ENCODE measurements around the gene RAP1A.

RAP1A gene

DNA sequence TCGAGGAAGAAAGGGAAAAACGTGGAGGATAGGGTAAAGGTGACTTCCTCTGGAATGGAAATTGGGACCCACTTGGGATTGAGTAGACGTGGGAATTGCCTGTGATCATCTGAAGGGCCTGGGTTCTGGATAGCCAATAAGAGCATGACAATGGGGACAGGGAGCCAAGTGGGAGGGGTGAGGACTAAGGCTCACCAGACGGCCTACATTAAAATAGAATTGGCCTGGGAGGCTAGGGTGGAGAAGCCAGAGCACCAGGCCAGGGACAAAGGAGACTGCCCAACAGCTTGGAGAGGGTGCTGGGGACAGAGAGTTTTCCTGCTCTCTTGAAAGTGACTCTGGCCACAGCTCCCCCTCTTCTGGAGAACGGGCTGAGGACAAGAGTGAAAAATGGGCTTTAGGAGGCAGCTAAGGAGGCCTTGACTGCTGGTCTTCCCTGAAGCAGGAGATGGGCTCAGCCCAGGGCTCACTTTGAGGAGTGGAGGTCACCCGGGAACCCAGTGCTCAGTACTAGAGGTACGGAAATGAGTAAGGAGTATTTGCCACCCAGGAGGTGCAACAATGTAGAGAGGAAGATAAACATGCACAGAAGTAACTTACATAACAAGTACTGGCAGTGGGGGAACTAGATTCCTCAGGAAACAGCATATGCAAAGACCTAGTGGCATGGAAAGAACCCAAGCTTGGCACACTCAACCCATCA is 100.8 kb downstream of the RAP1A start:
- DNase-seq (ENCODE audit: low spot score): no peak

DNA sequence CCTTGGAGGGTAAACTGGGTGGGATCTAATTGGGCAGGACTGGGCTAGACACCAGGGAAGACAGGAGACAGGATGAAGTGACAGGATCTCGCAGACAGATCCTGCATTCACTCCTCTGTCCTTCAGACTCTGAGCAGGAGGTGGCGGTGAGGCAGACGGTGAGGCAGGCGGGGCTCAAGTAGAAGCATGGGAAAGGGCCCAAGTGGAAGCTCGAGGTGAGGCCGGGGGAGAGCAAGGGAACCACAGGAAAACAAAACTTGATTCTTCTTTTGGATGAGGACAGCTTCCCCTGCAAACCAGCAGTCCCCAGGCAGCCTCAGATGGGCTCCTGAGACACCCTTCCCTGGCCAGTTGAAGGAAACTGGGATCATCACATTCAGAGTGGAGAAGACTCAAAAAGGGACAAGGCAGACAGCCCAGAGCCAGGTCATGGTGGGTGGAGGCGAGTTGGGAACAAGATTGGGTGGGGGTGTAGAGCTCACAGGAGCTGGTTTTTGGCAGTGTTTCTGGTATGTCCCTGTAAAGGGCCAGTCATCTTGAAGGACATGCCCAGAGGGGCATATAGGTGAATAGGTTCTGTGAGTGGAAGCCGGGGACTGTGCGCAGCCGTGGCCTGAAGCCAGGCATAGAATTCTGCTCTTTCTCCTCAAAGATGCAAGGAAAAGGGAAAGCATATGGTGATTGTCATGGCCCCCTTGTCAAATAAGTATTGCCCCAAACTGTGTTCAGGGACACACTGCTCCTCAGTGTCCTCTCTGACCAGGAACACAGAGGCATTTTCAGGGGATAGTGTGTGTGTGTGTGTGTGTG is 101.6 kb downstream of the RAP1A start:
- DNase-seq (ENCODE audit: low spot score): no peak

DNA sequence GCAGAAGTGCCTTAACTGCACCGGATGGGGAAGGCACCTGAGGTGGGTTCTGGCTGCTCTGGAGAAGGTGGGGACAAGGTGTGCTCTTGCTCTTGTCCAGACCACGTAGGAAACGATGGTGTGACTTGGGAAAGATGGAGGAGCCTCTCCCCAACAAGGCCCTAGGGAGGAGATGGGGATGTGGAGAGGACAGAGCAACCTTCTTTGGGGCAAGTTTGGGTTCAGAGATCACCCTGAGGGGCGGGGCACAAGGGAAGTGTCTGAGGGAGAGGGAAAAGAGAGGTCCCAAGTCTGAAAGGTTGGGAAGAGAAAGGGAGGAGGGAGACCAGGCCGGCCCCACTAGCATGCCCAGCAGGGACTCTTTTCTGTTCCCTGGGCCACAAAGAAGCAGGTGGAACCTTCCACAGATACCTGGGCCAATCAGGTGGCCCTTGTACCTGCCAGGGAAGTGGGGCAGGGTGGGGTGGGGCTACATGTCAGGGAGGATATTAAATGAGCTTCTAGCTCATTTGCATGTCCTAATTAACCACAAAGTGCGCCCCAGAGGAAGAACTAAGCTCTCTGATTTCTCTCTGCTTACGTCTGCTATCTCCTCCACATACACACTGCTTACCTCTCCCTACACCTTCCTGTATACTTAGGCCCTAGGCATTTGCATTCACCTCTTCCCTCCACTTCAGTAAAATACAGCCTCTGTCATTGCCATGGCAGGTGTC is 103.7 kb downstream of the RAP1A start:
- peak; percentile 67 for DNase-seq (ENCODE audit: low spot score)

DNA sequence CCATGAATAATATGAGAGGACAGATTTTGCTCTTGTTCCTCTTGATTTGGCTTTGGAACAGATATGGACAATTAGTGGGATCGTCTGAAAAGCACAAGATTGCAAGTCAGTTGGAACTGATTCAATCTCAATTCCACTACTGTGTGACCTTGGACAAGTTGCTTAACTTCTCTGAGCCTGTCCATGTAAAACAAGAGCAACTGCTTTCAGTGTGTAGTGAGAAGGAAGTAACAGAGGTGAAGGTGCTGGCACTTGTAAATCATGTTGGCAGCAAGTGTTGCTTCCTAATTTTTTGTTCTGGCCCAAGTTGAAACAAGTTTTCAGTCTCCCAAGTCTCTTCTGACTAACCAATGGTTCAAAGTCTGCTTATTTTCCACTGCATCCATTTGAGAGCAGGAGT is 104.3 kb downstream of the RAP1A start:
- DNase-seq (ENCODE audit: low spot score): no peak

DNA sequence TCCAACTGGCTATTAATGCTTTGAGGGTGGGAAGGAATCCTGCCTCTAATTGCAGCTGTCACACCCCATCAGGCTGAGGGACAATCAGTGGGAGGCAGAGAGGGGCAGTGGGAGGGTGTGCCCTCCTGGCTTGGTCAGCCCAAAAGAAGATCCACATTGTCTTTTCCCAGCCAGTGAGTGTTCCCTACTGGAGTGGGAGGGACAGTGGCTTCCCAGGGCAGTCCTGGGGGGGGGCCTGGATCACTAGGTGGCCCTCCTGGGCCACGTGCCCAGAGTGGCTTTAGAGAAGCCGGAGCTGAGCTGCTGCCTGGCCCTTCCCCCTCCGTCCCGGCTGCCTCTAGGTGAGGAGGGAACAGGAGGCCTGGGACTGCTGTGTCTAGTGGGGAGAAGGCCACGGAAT is 105.6 kb downstream of the RAP1A start:
- DNase-seq (ENCODE audit: low spot score): no peak

DNA sequence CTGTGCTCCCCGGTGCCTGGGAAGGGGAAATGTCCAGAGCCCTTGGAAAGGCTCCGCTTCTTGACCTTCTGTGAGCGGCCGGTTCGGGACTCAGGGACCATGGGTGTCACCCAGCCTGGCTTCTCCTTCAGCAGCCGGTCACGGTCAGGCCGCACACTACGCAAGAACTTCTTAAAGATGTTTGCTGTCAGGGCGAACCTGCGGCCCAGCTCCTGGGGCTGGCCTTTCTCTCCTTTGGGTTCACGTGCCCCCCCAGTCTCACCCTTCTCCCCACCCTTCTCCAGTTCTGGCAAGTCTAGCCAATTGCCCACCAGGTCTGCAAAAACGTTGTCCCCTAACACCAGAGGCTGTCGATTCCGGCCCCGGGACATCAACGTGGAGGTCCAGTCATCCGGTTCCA is 107.5 kb downstream of the RAP1A start:
- no peak for DNase-seq (ENCODE audit: low spot score)

DNA sequence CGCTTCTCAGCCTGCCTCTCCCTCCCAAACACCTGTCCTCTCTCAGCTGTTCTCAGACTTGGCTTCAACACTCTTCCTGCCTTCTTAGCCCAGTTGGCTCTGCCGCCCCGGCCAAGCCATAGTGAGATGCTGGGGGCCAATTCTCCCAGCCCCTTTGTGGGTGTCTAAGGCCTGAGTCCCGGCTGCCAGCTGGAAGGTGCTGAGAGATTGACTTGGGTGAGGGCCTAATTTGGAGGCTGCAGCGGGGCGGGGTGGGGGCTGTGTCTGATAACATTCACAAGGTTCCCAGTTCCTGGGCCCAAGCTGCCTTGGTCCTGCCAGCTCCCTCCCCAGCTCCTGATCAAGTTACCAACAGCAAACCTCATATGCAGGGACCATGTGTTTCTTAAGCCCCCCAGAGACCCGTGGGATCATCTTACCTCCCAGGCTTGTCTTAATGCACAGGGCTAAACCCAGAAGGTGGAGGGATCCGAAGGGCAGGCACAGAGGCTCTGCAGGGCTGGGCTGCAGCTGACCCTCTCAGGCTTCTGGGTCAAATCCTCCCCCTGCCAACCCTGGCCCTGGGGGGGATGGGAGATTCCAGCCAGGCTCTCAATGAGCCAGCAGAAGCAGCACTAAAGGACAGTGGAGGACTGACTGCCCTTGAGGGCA is 109.8 kb downstream of the RAP1A start:
- no peak for DNase-seq (ENCODE audit: low spot score)

DNA sequence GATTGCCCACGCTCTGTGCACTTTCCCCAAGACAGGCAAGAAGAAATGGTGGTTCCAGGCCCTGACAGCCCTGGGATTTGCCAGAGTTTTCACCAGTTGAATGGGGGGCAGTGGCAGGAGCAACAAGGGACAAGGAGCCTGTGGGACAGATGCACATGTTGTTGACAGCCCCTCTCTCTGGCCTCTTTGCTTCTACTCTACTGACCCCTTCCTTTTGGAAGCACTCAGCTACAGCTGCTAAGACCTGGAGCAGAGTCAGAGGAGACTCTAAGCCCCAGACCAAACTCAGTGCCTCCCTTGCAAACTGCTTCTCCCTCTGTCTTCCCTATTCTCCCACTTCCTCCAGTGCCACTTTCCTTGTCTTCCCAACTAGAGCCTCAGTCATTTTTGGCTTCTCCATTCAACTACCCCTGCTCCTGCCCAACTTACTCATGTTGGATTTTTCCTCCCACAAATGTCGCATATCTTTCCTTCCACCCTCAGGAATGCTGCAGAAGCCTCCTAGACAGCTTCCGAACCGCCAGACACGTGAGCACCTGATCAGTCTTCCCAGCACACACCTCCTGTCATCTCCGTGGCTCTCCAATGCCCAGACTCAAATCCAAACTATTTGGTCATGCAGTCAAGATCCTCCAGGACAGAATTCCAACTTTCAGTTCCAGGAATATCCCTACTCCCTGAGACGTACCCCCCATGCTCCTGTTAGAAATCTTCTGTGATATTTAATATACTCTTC is 110.5 kb downstream of the RAP1A start:
- no peak for DNase-seq (ENCODE audit: low spot score)

DNA sequence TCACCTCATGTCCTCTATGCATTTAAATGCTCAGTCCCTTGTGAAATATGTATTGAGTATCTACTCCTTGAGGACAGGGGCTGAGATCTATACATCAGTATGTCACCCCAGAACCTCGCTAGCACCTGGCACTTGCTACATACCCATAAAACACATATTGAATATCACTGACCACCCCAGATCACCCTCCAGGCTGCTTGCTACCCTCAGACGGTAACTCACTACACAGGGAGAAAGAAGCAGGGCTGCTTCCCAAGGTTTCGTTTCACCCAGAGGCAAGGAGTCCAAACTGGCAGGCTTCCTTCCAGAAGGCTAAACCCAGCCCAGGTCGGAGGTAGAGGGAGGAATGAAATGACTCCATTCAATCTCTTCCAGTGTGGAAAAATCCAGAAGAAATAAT is 111.1 kb downstream of the RAP1A start:
- DNase-seq (ENCODE audit: low spot score): no peak

DNA sequence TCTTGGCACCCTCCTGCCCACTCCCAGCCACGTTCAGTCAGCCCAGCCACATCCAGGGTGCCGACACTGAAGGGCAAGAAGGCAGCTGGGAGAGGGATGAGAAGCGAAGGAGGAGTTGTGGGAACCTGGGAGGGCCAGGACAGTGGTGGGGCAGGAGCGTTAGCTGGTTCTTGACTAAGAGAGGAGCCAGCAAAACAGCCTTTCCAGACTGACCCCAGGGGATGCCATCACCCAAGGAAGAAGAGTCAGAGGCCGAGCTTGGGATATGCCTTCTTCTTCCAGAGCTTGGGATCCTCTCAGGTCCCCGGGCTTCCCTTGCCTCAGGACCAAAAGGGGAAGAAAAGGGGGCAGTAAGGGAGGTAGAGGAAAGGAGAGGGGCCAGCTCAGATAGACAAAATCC is 112.4 kb downstream of the RAP1A start:
- no peak for DNase-seq (ENCODE audit: low spot score)

DNA sequence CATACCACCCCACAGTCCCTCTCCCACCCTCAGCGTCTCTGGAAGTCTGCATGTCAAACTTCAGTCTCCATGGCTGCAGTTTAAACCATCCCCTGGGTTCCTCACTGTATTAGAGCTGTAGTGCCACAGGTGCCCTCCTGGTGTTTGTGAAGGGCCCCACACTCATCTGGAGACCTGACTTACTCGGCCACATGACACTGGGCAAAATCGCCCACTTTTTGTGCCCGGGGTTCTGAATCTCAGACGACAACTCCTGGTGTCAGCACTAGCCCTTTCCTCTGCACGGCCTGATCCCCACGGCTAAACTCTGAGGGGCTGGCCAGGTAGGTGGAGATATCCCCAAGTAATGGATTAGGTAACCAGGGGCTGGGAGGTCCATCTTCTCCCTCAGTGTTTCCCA is 113.1 kb downstream of the RAP1A start:
- no peak for DNase-seq (ENCODE audit: low spot score)

DNA sequence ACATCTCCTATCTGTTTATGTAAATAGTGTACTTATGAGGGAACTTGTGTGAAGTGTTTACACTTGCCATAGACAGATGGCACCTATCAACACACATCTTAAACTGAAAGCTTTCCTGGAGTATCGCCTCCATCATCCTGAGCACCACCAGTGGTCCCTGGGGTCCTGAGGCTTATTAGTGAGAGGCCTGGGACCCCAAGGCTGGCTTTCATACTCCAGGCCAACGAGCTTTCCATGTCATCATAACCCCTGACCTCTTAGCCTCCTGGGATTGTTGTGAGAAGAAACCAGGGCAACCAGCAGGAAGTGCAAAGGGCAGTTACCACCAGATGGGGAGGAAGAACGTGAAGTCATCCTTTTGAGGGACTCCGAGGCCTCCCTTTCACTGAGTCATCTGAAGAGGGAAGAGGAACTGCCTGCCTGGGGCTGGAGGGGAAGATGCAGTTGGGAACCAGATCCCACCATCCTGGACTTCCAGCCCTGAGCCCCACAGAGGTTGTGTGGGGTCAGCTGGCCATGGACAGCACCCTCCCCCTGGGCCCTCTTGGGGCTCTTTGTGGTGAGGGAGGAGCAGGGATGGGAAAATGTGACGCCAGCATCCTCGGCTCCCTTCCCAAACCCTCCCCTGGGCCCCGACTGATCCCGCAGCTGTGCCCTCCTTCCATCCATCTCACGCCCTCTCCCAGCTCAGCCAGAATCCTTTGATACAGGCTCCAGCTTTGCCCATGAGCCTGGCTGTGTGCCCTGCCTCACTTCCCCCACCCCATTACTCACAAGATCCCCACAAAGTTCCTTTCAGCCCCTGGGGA is 113.8 kb downstream of the RAP1A start:
- no peak for DNase-seq (ENCODE audit: low spot score)

DNA sequence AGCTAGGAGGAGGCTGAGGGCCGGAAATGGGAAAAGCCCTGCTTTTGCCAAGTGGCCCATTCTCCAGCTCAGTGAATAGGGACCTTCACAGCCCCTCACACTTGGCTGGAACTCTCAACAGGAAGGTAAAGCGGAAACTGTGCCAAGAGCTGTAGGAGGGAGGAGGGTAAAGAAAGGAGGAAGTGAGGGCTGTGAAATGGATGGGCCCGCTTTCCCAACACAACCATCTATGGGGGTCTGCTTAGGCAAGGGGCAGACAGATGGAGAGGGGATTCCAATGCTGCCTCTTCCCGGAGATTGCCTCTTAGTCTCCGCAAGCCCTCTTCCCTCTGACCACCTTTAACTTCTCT is 114.4 kb downstream of the RAP1A start:
- DNase-seq (ENCODE audit: low spot score): no peak

DNA sequence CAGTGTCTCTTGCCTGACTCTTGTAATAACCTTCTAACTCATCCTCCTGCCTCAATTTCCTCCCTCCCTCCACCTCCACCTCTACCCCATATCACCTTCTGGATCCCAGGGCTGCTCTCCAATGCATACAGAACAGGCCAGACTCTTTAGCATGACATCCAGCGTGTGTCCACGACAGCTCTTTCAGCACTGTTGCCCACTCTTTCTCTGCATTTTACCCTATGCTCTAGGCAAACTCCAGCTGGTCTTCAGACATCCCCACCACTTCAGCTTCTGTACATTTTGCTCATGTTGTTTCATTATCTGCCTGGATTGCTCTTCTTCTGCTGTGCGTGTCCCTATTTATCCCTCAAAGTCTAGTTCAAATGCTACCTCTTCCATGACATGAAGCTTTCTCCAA is 114.8 kb downstream of the RAP1A start:
- no peak for DNase-seq (ENCODE audit: low spot score)

DNA sequence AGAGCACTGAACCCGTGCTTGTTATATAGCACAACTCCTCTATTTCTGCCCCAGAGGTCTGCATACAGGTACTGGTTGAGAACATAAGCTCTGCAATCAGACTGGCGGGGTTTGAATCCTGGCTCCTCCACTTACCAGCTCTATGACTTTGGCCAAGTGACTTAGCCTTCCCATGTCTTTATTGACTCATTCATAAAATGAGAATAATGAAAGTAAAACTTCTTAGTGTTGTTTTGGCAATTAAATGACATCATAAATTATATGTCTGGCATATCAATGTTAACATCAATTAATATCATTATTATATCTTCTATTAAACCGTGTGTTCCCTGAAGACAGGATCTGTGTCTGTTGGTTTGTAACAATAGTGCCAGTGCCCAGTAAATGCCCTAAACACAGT is 115.3 kb downstream of the RAP1A start:
- no peak for DNase-seq (ENCODE audit: low spot score)

DNA sequence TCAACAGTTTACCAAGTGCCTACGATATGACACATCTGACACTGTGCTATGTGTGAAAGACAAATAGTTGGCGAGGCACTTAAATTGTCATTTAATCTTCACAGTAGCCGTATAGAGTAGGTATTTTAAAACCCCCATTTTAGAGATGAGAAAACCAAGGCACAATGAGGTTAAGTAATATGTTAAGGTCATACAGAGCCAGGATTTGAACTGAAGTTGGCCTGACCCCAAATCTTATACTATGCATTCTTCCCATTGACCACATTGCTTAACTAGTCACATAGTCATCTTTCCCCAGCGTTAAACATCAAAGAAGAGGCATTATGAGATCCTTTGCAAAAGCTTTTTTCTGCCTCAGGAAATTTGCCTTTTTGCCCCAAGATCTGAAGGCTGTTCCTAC is 115.7 kb downstream of the RAP1A start:
- DNase-seq (ENCODE audit: low spot score): no peak

DNA sequence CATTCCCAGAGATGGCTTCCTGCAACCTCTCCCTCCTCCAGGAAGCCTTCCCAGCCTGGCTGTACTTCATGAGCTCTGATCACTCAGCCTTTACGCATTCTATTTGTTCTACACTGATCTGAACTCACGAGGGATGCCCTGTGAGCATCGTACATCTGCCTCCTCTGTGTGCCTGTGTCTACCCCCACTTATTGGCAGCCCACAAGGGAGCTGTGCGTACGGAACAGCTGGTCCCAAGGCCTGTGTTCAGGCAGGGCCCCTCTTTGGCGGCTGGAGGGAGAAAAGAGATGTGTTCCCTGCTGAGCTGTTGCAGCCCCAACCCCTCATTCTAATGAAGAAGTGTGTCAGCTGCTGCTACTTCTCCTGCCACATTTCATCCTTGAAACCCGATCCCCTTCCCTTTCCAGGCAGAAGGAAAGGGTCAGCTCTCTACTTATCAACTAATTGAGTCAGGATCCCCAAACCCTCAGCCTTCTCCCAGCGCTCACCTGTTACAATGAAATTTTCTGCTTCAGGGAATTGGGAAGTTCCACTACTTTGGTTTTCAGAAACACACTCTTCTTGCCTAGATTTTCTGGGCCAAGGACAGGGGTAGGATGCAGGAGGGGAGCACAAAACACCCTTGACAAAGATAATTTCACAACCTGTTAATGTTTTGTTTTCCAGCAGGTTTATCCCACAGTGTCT is 116.4 kb downstream of the RAP1A start:
- no peak for DNase-seq (ENCODE audit: low spot score)

DNA sequence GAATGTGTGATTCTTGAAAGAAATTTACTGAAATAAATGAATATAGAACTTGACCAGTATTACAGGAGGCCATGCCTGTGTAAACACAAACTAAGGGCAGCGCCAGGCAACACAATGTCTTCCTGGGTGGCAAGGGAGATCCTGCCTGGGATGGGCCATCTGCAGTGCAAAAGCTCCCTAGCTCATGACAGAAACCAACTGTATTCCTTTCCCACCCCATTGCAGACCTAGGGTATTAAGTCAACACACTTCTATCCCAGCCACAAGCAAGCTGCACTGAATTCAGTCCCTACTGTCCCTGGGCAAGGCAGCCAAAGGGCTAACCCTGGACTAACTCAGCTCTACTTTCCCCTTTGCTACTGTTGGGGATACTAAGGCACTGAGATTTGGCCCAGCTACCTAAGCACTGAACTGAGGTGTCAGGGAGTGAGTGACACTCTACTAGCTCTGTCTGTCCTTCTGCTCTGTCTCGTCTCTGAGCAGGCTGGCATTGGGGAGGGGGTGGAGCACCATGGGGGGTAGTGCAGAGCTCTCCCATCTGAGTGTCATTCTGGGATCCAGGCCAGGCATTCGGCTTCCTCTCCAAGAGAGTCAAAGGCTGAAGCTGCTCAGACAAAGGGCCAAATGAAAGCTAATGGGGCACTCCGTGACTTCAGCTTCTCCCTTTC is 117.1 kb downstream of the RAP1A start:
- DNase-seq (ENCODE audit: low spot score): no peak

DNA sequence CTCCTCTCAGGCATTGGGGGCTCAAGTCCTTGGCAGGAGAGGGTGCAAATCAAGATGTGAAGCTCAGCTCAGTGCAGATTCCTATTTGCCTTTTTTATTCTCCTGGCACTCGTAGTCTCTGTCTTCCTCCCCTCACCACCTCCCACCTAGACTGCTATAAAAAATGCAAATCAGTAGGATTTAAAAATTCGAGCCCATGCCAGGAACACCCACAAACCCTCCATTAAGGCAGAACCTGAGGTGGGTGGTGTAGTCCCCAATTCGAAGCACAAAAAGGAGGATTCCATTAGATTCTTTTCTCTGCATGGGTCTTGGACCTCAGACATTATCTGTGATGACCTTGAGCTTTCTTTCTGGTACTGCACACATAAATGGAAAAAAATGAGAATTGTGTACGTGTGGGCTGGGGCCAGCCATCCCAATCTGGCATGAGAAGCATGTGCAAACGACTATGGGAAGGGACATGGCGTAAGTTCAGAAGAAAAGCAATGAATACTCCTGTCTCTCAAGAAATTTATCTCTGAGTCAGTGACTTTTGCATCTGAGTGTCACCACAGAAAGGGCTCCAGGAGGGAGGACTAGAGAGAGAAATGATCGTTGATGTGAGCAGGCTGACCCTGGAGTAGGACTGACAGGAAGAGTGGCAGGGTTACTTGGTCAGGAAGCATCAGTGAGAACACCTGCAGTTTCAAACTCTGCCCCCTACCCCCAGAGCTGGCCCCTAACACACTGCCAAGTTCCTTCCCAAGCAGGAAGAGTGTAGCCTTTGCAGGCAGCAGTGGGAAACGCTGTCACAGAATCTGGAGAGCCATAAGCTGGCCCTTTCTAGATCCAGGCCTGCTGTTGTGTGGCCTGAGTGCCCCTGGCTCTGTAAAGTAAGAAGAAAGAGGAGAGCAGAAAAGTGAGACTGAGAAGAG is 117.9 kb downstream of the RAP1A start:
- no peak for DNase-seq (ENCODE audit: low spot score)
